Fibroblast of the aortic adventitia (primary cell): ENCODE results near the gene RSRC1. TPM values are rescaled to one million over a fixed set of nuclear protein-coding genes. Genes with fewer than 3 reads are reported as not detected.

Experiments used
- DNase-seq: peaks from one replicate; pipeline ENCODE4 v3.0.0-alpha.2; 2010; ENCODE audit warnings: low read depth
- H3K4me3 ChIP-seq: 2 replicates; pipeline ENCODE4 v1.5.1; 2011; ENCODE audit warnings: low read depth, mild to moderate bottlenecking, control low read depth, low read length, moderate library complexity
- CTCF ChIP-seq: IDR thresholded peaks from 2 replicates; pipeline ENCODE4 v1.5.1; 2011; ENCODE audit warnings: mild to moderate bottlenecking, low read length, control low read depth, inconsistent platforms; ENCODE audit not compliant: insufficient read depth
- total RNA-seq: library from RNA; depleted of rRNA; stranded (reverse); fragments of >200 nt; gene quantifications from 2 replicates; pipeline ENCODE4 v1.2.3, GENCODE V29; 2012; ENCODE audit warnings: low replicate concordance

The RSRC1 gene
- total RNA-seq, 1 donor: 45.8 TPM

DNA sequence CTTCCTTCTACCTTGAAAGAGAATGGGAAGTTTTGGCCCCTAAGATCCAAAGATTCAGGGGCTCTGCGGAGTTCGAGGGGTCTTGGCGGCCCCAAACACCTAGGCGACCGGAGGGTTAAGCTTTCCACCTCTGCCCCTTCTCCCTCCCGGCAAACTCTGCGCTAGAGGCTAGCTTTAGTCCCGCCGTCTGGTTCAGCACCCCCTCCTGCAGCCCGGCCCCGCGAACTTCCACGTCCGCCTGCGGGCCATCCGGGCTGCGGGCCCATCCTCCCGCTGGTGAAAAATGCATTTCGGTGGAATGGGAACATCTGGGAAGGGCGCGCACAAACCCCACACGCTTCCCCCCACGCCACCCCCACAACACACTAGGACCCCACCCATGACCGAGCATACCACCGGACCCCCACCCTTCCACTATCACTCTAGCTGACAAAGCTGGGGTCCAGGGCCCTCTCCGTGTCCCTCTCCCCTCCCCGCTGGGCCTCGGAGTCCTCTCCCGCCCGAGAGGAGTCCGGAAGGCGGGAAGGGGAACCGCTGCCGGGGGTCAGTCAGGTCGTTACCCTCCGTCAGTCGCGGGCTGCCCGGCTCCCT, 4.7 kb upstream of the RSRC1 start:
- H3K4me3 ChIP-seq: peak overlapping the region; percentile 69
- DNase-seq: no peak
- no peak for TF ChIP-seq CTCF

GRCh38 chr3:158105710-158106253, 4.1 kb upstream of the RSRC1 start:
- TF ChIP-seq CTCF: no peak
- H3K4me3 ChIP-seq: peak overlapping the region; percentile 69
- peak; percentile 36 for DNase-seq

- no peak for TF ChIP-seq CTCF
- peak overlapping the region; percentile 69 for H3K4me3 ChIP-seq
- no peak for DNase-seq
Observed at GRCh38 chr3:158106766-158107471, 3.0 kb upstream of the RSRC1 start.

- no peak for DNase-seq
- H3K4me3 ChIP-seq: no peak overlapping the region
- no peak for TF ChIP-seq CTCF
Observed at GRCh38 chr3:158107605-158108444, 2.1 kb upstream of the RSRC1 start.

- no peak for TF ChIP-seq CTCF
- no peak for DNase-seq
- H3K4me3 ChIP-seq: no peak overlapping the region
Observed at GRCh38 chr3:158108445-158108985, 1.4 kb upstream of the RSRC1 start.

GRCh38 chr3:158109295-158109803, 540 bp upstream of the RSRC1 start:
- TF ChIP-seq CTCF: no peak
- DNase-seq: no peak
- H3K4me3 ChIP-seq: peak overlapping the region; percentile 91
